Psoas muscle (tissue), 8 donors: ENCODE data around the gene PCSK5. TPM values are rescaled to one million over a fixed set of nuclear protein-coding genes. Genes with fewer than 3 reads are reported as not detected.

ENCODE experiments used
- ATAC-seq, 4 donors: fragments of 200-7000 bp; cut with Tn5 transposase; one replicate each; pipeline ENCODE4 v1.9.1; 2020; ENCODE audit warnings: moderate library complexity in 3 of 4, mild to moderate bottlenecking in 2 of 4
- DNase-seq, 2 donors: peaks; one replicate each; pipeline ENCODE4 v3.0.0-alpha.2; 2020
- H3K27ac ChIP-seq: fragments of 200-600 bp; one replicate; pipeline ENCODE4 v1.8.0; 2022
- H3K27me3 ChIP-seq, 3 donors: fragments of 200-600 bp in 1 of 3; one replicate each; pipeline versions ENCODE4 v1.6.1 to v1.8.0; 2013 to 2022; ENCODE audit warnings: low read length in 2 of 3, mild to moderate bottlenecking in 2 of 3, moderate library complexity in 1 of 3; ENCODE audit not compliant: insufficient read depth in 3 of 3
- H3K36me3 ChIP-seq, 2 donors: fragments of 200-600 bp in 1 of 2; one replicate each; pipeline versions ENCODE4 v1.6.1 to v1.8.0; 2013 to 2022; ENCODE audit warnings: low read depth in 1 of 2, mild to moderate bottlenecking in 1 of 2, moderate library complexity in 1 of 2; ENCODE audit not compliant: insufficient read depth in 1 of 2
- H3K4me1 ChIP-seq: fragments of 200-600 bp; one replicate; pipeline ENCODE4 v1.8.0; 2022
- H3K4me3 ChIP-seq: fragments of 200-600 bp; one replicate; pipeline ENCODE4 v1.8.0; 2022; ENCODE audit warnings: mild to moderate bottlenecking
- H3K9me3 ChIP-seq: fragments of 200-600 bp; one replicate; pipeline ENCODE4 v1.8.0; 2022
- WGBS, 3 donors: extraction: QIAGEN DNeasy Blood & Tissue Kit; methylation state at CpG; one replicate each; pipeline versions ENCODE4 v1.1.6 to v1.1.7; 2013; 5-methylcytosine and 5-hydroxymethylcytosine counted together
- intact Hi-C, 2 donors: fragments of 100-400 bp; cut with DNase I; formaldehyde crosslinking; loops; one replicate each; pipeline versions ENCODE4 v1.11.0 to v1.14.2; 2022
- polyA plus RNA-seq, 3 donors: library from polyadenylated mRNA; stranded (reverse); fragments of 200-250 nt; gene quantifications; one replicate each; pipeline ENCODE4 v1.2.3, GENCODE V29; 2013
- total RNA-seq, 4 donors: library from RNA; stranded (reverse); fragmentation: NEBNext Ultra II Directional in 2 of 4; extraction: Animal tissue kit (Norgen Biotek cat#: 25700) in 2 of 4; gene quantifications; one replicate each; pipeline versions ENCODE4 v1.2.1 to v1.2.4, GENCODE V29; 2021 to 2023
- TF ChIP-seq, protein P1 (sequence below): fragments of 200-600 bp; IDR thresholded peaks from one replicate; pipeline ENCODE4 v1.8.0; 2022; ENCODE audit warnings: antibody characterized with exemption
- donor health status: healthy with polysubstance abuse.
- donor health status: DM: no; HTN: no; CAD: no; lungs with moderate emphysema.
- donor health status: Bipolar disorder and iron deficiency.
- donor health status: healthy.
- donor health status: DM: yes; HTN: yes; CAD: no.
- donor health status: DM: no; HTN: no; CAD: no.
- donor health status: DM: no; HTN: no; CAD: no.
- donor health status: DM: yes; HTN: yes; CAD: no.

PCSK5 gene
- total and polyA plus RNA-seq, 7 donors: 0.75 to 4.4 (median 2.3) TPM

DNA sequence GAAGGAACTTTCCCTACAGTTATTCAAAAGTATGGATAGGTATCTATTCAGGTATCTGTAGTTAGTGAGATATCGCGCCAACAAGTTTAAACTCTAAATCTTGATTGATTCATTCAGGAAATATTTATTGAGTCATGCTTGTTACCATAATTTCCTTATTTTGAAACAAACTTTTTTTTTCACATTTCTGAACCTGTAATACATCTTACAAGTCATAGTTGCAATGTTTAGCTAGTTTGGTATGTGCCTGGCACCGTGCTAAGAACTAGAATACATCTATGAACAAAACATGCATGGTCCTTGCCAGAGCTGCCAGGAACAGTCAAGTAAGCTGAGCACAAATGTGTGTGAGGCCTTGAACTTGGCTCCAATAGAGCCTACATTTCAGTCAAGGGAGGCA is 226.4 kb downstream of the PCSK5 start:
- DNase-seq: no peak
- H3K36me3 ChIP-seq: no peaks in the 10 kb centered on the region
- H3K27ac ChIP-seq: no peak overlapping the region
- intact Hi-C loops: no loop called here
- H3K4me3 ChIP-seq: no peak overlapping the region
- no peak for ATAC-seq
- H3K9me3 ChIP-seq: no peaks in the 10 kb centered on the region
- no peaks in the 10 kb centered on the region for H3K4me1 ChIP-seq
- WGBS, 3 donors: 71 to 80% (median 72%) methylated on average over 3 of the region's 3 CpGs
- no peaks in the 10 kb centered on the region for H3K27me3 ChIP-seq
- TF ChIP-seq, protein P1, sequence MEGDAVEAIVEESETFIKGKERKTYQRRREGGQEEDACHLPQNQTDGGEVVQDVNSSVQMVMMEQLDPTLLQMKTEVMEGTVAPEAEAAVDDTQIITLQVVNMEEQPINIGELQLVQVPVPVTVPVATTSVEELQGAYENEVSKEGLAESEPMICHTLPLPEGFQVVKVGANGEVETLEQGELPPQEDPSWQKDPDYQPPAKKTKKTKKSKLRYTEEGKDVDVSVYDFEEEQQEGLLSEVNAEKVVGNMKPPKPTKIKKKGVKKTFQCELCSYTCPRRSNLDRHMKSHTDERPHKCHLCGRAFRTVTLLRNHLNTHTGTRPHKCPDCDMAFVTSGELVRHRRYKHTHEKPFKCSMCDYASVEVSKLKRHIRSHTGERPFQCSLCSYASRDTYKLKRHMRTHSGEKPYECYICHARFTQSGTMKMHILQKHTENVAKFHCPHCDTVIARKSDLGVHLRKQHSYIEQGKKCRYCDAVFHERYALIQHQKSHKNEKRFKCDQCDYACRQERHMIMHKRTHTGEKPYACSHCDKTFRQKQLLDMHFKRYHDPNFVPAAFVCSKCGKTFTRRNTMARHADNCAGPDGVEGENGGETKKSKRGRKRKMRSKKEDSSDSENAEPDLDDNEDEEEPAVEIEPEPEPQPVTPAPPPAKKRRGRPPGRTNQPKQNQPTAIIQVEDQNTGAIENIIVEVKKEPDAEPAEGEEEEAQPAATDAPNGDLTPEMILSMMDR: no peak

DNA sequence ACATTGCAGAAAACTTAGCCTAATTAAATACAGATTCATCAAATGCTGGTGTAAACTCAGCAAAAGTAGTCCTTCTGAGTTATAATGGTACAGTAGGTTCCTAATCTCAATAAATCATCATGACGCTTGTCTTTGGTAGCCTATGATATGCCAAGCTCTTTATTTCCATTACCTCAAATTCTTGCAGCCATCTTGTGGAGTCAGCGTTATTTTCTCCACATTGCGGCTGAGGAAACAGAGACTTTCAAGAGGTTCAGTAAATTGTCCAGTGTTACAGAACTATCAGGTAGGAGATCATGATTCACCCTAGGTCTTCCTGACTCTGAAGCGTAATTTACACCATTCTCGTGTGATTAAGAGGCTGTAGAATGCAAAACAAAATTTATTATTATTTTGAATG is 237.2 kb downstream of the PCSK5 start:
- Histone ChIP-seq H3K36me3 (no peaks in the 10 kb centered on the region), H3K4me3 (no peak overlapping the region), H3K9me3 (no peaks in the 10 kb centered on the region), H3K27ac (no peak overlapping the region), H3K27me3 (no peaks in the 10 kb centered on the region), H3K4me1 (no peaks in the 10 kb centered on the region)
- WGBS, 3 donors: 96 to 97% (median 96%) methylated on average over 5 of the region's 5 CpGs
- TF ChIP-seq, protein P1: no peak
- DNase-seq: no peak
- no peak for ATAC-seq
- intact Hi-C loops: no loop called here

DNA sequence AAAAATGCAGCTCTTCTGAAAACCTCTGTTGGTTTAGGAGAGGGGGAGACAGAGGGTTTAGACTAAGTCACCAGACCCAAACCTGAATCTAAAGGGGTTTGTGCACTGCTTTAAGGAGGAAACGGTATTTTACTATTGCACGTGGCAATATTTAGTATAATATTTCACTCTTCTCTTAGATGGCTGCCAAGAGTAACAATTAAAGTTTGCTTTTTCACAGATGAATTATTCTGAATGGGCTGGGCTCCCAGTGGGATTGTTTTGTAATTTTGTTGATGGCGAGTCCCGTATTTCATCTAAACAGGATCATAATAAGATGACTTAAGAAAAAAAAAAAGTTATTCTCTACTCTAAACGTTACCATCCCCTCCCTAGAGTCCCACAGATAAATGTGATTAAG is 245.4 kb downstream of the PCSK5 start:
- no peaks in the 10 kb centered on the region for H3K9me3 ChIP-seq
- no peaks in the 10 kb centered on the region for H3K4me1 ChIP-seq
- ATAC-seq (no peak), DNase-seq (no peak)
- H3K27ac ChIP-seq: no peak overlapping the region
- TF ChIP-seq, protein P1: no peak
- no peaks in the 10 kb centered on the region for H3K27me3 ChIP-seq
- no peak overlapping the region for H3K4me3 ChIP-seq
- 20 to 38% (median 37%) methylated on average over 5 of the region's 5 CpGs for WGBS, 3 donors
- no peaks in the 10 kb centered on the region for H3K36me3 ChIP-seq
- intact Hi-C loops: no loop called here

DNA sequence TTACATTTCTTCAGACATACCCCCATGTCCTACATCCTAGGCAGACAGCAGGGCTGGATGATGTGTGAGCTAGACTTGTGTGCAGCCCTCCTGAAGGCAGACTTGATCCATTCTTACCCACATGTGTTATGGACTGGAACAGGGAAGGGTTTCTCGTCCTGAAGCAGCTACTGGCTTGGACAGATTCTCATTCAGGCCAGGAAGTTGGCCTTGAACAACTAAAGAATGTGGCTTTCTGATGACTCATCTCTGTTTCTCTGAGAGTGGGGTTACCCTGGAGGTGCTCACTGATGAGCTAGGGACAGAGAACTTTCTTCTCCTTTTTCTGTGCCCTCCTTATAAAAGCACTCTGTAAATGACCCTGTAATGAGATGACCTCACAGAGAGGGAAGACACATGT is 246.5 kb downstream of the PCSK5 start:
- no peak overlapping the region for H3K27ac ChIP-seq
- no peaks in the 10 kb centered on the region for H3K9me3 ChIP-seq
- TF ChIP-seq, protein P1: no peak
- no peaks in the 10 kb centered on the region for H3K36me3 ChIP-seq
- 7 to 38% (median 26%) methylated on average over 1 of the region's 1 CpG for WGBS, 3 donors
- ATAC-seq: peak in 1 of 4 donors; percentile 23
- no peak for DNase-seq
- H3K4me1 ChIP-seq: no peaks in the 10 kb centered on the region
- intact Hi-C loops: no loop called here
- H3K27me3 ChIP-seq: no peaks in the 10 kb centered on the region
- no peak overlapping the region for H3K4me3 ChIP-seq

DNA sequence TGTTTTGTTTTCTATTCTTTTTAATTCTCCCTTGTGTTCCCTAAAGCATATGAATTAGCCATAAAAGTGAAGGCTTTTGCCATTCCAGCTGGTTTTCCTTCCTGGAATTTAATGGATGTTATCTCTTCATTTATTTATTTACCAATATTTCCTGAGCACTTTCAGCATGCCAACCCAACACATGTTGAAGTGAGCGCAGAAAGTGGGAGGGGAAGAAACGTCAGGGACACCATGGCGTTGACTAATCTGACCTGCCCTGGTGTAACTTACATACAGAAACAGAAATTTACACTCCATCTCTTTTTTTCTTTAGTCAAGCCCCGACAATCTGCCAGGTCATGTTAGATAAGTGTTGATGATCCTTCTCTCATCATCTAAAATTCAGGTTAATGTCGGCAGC is 247.5 kb downstream of the PCSK5 start:
- 64 to 80% (median 74%) methylated on average over 5 of the region's 5 CpGs for WGBS, 3 donors
- Histone ChIP-seq H3K27ac (no peak overlapping the region), H3K4me1 (no peaks in the 10 kb centered on the region), H3K36me3 (no peaks in the 10 kb centered on the region), H3K9me3 (no peaks in the 10 kb centered on the region), H3K27me3 (no peaks in the 10 kb centered on the region), H3K4me3 (no peak overlapping the region)
- DNase-seq (no peak), ATAC-seq (no peak)
- intact Hi-C loops: no loop called here
- TF ChIP-seq, protein P1: no peak
